ENCODE results near the gene PAK1.

DNA sequence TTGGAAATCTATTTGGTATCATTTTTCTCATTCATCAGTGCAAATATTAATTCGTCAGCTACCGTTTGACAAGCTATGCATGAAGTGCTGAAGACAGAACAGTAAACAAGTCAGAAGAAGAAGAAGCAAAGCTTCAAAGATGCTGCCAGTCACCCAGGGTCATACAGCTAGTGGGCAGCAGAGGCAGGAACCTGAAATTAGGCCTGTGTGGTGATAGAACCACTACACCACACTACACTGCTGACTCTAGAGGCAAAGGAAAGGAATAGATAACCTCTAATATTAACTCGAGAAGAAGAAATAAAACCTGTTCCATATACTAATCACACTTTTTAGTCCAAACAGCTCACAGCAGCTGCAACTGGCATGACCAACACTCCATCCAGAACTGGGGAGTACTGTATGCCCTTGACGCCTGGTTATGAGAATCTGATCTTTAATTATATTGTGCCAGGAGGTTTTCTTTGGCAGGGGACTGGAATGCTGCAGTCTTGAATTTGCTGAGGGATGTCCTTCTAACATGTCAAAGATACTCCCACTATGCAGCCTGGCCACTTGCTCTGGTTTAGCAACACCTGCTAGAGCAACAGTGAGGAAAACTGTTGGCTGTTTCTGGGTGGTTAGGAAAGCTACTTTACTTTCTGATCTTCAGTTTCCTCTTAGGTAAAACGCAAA, 73.0 kb downstream of the PAK1 start:
- TF ChIP-seq, protein P1, sequence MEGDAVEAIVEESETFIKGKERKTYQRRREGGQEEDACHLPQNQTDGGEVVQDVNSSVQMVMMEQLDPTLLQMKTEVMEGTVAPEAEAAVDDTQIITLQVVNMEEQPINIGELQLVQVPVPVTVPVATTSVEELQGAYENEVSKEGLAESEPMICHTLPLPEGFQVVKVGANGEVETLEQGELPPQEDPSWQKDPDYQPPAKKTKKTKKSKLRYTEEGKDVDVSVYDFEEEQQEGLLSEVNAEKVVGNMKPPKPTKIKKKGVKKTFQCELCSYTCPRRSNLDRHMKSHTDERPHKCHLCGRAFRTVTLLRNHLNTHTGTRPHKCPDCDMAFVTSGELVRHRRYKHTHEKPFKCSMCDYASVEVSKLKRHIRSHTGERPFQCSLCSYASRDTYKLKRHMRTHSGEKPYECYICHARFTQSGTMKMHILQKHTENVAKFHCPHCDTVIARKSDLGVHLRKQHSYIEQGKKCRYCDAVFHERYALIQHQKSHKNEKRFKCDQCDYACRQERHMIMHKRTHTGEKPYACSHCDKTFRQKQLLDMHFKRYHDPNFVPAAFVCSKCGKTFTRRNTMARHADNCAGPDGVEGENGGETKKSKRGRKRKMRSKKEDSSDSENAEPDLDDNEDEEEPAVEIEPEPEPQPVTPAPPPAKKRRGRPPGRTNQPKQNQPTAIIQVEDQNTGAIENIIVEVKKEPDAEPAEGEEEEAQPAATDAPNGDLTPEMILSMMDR (IDR thresholded peaks at IDR 0.05), result no peak
- TF ChIP-seq POLR2AphosphoS5 (IDR thresholded peaks at IDR 0.05) (no peak), POLR2A (IDR thresholded peaks at IDR 0.05) (no peak)
